ENCODE results near the gene CAVIN2.

DNA sequence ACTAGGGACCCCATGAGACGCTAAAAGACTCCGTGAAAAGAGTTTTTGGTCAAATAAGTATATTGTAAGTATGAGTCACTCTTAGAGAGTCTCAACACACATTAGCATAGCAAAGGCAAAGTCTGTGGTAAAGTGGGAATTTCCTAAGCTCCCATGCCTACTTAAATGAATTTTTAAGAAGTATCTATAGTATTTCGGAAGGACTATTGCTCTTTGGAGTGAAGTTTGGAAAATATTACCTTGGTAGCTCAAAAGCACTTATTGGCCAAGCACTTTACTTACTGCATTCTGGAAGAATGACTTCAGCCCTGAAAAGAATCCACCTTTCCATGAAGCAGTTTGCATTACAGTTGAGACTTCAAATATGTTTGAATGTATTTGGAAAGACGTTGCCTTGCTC is 57.1 kb downstream of the CAVIN2 start:
- TF ChIP-seq, protein P1, sequence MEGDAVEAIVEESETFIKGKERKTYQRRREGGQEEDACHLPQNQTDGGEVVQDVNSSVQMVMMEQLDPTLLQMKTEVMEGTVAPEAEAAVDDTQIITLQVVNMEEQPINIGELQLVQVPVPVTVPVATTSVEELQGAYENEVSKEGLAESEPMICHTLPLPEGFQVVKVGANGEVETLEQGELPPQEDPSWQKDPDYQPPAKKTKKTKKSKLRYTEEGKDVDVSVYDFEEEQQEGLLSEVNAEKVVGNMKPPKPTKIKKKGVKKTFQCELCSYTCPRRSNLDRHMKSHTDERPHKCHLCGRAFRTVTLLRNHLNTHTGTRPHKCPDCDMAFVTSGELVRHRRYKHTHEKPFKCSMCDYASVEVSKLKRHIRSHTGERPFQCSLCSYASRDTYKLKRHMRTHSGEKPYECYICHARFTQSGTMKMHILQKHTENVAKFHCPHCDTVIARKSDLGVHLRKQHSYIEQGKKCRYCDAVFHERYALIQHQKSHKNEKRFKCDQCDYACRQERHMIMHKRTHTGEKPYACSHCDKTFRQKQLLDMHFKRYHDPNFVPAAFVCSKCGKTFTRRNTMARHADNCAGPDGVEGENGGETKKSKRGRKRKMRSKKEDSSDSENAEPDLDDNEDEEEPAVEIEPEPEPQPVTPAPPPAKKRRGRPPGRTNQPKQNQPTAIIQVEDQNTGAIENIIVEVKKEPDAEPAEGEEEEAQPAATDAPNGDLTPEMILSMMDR (IDR thresholded peaks at IDR 0.05; ENCODE audit: insufficient read depth, low read length, poor library complexity, severe bottlenecking), result no peak
- no peak for TF ChIP-seq EZH2phosphoT487 (conservative IDR thresholded peaks at IDR 0.05; ENCODE audit: low read length)

All from SU-DHL-6 (cell line).